ENCODE measurements around the gene ALKBH5. TPM values are rescaled to one million over a fixed set of nuclear protein-coding genes. Genes with fewer than 3 reads are reported as not detected.

The ALKBH5 gene
- total RNA-seq, 4 donors from 2014 or later, result 66.5 to 136 (median 98.5) TPM

GRCh38 chr17:18231164-18231563, 47.5 kb downstream of the ALKBH5 start:
- Histone ChIP-seq H3K4me1 (peaks cover 0 to 7% of the 10 kb centered on the region in 2 donors), H3K27me3 (no peaks in the 10 kb centered on the region), H3K27ac (no peak overlapping the region), H3K4me3 (no peak overlapping the region), H3K9me3 (no peaks in the 10 kb centered on the region), H3K36me3 (no peaks in the 10 kb centered on the region)
- TF ChIP-seq, protein P1, sequence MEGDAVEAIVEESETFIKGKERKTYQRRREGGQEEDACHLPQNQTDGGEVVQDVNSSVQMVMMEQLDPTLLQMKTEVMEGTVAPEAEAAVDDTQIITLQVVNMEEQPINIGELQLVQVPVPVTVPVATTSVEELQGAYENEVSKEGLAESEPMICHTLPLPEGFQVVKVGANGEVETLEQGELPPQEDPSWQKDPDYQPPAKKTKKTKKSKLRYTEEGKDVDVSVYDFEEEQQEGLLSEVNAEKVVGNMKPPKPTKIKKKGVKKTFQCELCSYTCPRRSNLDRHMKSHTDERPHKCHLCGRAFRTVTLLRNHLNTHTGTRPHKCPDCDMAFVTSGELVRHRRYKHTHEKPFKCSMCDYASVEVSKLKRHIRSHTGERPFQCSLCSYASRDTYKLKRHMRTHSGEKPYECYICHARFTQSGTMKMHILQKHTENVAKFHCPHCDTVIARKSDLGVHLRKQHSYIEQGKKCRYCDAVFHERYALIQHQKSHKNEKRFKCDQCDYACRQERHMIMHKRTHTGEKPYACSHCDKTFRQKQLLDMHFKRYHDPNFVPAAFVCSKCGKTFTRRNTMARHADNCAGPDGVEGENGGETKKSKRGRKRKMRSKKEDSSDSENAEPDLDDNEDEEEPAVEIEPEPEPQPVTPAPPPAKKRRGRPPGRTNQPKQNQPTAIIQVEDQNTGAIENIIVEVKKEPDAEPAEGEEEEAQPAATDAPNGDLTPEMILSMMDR (IDR thresholded peaks at IDR 0.05), result no peak
- TF ChIP-seq POLR2A (IDR thresholded peaks at IDR 0.05), result no peak
- intact Hi-C loops (cut with DNase I; ENCODE audit: low total_unique reads), result no loop called here
- DNase-seq, result no peak

DNA sequence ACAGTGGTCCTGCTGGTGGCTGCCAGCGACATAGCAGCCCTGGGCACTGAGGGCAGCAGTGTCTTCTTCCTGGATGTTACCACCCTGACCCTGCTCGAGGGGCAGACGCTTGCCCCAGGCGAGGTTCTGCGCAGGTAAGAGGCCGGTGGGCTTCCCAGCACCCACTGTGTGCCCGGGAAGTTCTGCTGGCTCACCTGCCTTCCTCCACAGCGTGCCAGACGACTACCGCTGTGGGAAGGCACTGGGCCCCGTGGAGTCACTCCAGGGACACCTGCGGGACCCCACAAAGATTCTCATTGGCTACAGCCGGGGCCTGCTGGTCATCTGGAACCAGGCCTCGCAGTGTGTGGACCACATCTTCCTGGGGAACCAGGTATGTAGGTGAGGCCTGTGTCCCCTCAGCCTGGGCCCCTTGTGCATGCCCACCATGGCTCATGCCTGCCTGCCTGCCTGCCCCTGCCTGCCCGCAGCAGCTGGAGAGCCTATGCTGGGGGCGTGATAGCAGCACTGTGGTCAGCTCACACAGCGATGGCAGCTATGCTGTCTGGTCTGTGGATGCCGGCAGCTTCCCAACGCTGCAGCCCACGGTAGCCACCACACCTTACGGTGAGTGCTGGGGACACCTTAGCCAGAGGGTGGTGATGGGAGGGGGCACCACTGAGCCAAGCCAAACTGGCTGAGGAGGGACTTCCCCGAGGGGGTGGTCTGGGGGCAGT, 50.3 kb downstream of the ALKBH5 start:
- TF ChIP-seq POLR2A (IDR thresholded peaks at IDR 0.05), result no peak
- TF ChIP-seq, protein P1 (IDR thresholded peaks at IDR 0.05), result no peak
- Histone ChIP-seq H3K27ac (no peak overlapping the region), H3K9me3 (no peaks in the 10 kb centered on the region), H3K4me1 (no peaks in the 10 kb centered on the region), H3K4me3 (no peak overlapping the region), H3K27me3 (no peaks in the 10 kb centered on the region), H3K36me3 (no peaks in the 10 kb centered on the region)
- intact Hi-C loops (cut with DNase I; ENCODE audit: low total_unique reads), result no loop called here
- DNase-seq, result no peak

GRCh38 chr17:18234853-18235380, 51.3 kb downstream of the ALKBH5 start:
- Histone ChIP-seq H3K27ac (no peak overlapping the region), H3K4me1 (no peaks in the 10 kb centered on the region), H3K36me3 (no peaks in the 10 kb centered on the region), H3K4me3 (no peak overlapping the region), H3K9me3 (no peaks in the 10 kb centered on the region), H3K27me3 (no peaks in the 10 kb centered on the region)
- intact Hi-C loops (cut with DNase I; ENCODE audit: low total_unique reads), result no loop called here
- TF ChIP-seq POLR2A (IDR thresholded peaks at IDR 0.05), result no peak
- TF ChIP-seq, protein P1 (IDR thresholded peaks at IDR 0.05), result no peak
- no peak for DNase-seq

GRCh38 chr17:18235743-18236256, 52.2 kb downstream of the ALKBH5 start:
- Histone ChIP-seq H3K36me3 (no peaks in the 10 kb centered on the region), H3K27ac (no peak overlapping the region)

DNA sequence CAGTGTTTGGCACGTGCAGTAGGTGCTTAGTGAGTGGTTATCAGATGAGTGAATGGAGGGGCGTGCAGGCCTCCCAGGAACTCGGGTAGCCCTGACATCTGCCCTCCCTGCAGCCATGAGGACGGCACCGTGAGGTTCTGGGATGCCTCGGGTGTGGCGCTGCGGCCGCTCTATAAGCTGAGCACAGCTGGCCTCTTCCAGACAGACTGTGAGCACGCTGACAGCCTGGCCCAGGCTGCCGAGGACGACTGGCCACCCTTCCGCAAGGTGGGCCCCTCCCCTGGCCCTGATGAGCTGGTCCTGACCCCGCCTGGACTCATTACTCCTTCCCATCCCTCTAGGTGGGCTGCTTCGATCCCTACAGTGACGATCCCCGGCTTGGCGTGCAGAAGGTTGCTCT, 52.9 kb downstream of the ALKBH5 start:
- no peak for DNase-seq
- no peak overlapping the region for H3K4me3 ChIP-seq
- H3K27me3 ChIP-seq, result no peaks in the 10 kb centered on the region
- TF ChIP-seq, protein P1 (IDR thresholded peaks at IDR 0.05), result no peak
- TF ChIP-seq POLR2A (IDR thresholded peaks at IDR 0.05), result no peak
- H3K36me3 ChIP-seq, result no peaks in the 10 kb centered on the region
- intact Hi-C loops (cut with DNase I; ENCODE audit: low total_unique reads), result no loop called here
- no peak overlapping the region for H3K27ac ChIP-seq
- no peaks in the 10 kb centered on the region for H3K9me3 ChIP-seq
- no peaks in the 10 kb centered on the region for H3K4me1 ChIP-seq

More at GRCh38 chr17:18235743-18236256, 52.2 kb downstream of the ALKBH5 start:
- no peaks in the 10 kb centered on the region for H3K9me3 ChIP-seq
- no peaks in the 10 kb centered on the region for H3K27me3 ChIP-seq
- no peak for TF ChIP-seq POLR2A (IDR thresholded peaks at IDR 0.05)
- TF ChIP-seq, protein P1 (IDR thresholded peaks at IDR 0.05), result no peak
- H3K4me1 ChIP-seq, result no peaks in the 10 kb centered on the region
- H3K4me3 ChIP-seq, result no peak overlapping the region
- intact Hi-C loops (cut with DNase I; ENCODE audit: low total_unique reads), result no loop called here
- no peak for DNase-seq
